GM10248 (cell line): Measurements from ENCODE around the gene CTNNA3.

Source experiments
- CTCF ChIA-PET: fragments of 300-600 bp; sonication (Branson Sonifier 250); formaldehyde crosslinking; extraction: SDS; loops from one replicate; lab custom pipeline; 2021; ENCODE audit warnings: antibody characterized with exemption; lab: Yijun Ruan, JAX
- POLR2A ChIA-PET: fragments of 350-650 bp; sonication (Branson Sonifier 250); formaldehyde crosslinking; extraction: SDS; loops from one replicate; lab custom pipeline; 2020; ENCODE audit warnings: antibody characterized with exemption; lab: Yijun Ruan, JAX
- DNase-seq: peaks from one replicate; pipeline ENCODE4 v3.0.0; 2012; ENCODE audit errors: extremely low spot score
- CTCF ChIP-seq: IDR thresholded peaks from 2 replicates; pipeline ENCODE4 v1.5.1; 2012; ENCODE audit warnings: mild to moderate bottlenecking, low read depth; ENCODE audit errors: extremely low read depth, missing control alignments, control extremely low read depth

CTNNA3 gene

GRCh38 chr10:66565999-66566398, 1130.0 kb downstream of the CTNNA3 start:
- no peak for TF ChIP-seq CTCF
- DNase-seq, result no peak
- POLR2A ChIA-PET, result no interaction called here
- CTCF ChIA-PET, result no interaction called here

GRCh38 chr10:66564287-66564686, 1131.7 kb downstream of the CTNNA3 start:
- POLR2A ChIA-PET, result no interaction called here
- no peak for TF ChIP-seq CTCF
- CTCF ChIA-PET, result interaction anchor here (1.0 to 1.3 kb wide), 2 partner anchors 11 to 16 kb away, joined by 3 to 4 read pairs; no protein-coding TSS in a partner anchor
- no peak for DNase-seq

- no peak for TF ChIP-seq CTCF
- CTCF ChIA-PET, result interaction anchor here (1.1 kb wide), 1 partner anchor 11 kb away, joined by 6 read pairs; no protein-coding TSS in a partner anchor
- no peak for DNase-seq
- POLR2A ChIA-PET, result no interaction called here
Measured at GRCh38 chr10:66555061-66555460, 1140.9 kb downstream of the CTNNA3 start.

- CTCF ChIA-PET, result interaction anchor here (1.4 kb wide), 1 partner anchor 10 kb away, joined by 3 read pairs; no protein-coding TSS in a partner anchor
- DNase-seq, result no peak
- POLR2A ChIA-PET, result no interaction called here
Measured at GRCh38 chr10:66552331-66552730, 1143.7 kb downstream of the CTNNA3 start.

GRCh38 chr10:66550351-66550750, 1145.6 kb downstream of the CTNNA3 start:
- TF ChIP-seq CTCF, result no peak
- POLR2A ChIA-PET, result no interaction called here
- DNase-seq, result no peak
- CTCF ChIA-PET, result no interaction called here

More at GRCh38 chr10:66552331-66552730, 1143.7 kb downstream of the CTNNA3 start:
- no peak for TF ChIP-seq CTCF

- no peak for DNase-seq
- no peak for TF ChIP-seq CTCF
- CTCF ChIA-PET, result no interaction called here
- POLR2A ChIA-PET, result no interaction called here
Measured at GRCh38 chr10:66538908-66539307, 1157.1 kb downstream of the CTNNA3 start.
